ENCODE data around the gene CDKN2D.

CDKN2D gene

DNA sequence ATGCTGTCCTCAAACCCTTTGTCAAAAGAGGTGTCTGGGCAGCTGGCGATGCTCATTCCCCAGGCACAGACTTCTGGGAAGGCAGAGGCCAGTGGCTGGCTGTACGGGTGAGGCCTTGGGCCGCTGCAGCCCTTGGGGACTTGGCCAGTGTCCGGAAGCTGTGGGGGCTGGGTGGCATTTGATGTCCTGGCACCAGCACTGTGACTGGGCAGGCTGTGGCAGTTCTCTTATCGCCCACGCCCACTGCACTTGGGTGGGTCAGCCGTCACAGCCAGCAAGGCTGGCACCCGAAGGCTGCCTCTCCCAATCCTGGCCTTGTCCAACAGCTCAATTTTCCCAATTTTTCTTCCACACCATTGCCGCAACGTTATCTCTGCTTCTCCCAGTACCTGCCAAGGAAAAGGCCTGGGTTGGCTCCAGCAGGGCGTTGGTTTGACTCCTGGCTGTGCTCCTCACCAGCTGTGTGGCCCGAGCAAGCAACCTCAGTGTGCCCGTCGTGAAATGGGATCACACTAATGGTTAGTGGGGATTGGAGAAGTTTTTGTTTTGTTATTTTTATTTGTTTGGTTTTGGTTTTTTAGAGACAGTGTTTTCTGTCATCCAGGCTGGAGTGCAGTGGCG is 43.8 kb upstream of the CDKN2D start:
- no peak overlapping the region for H3K4me2 ChIP-seq (ENCODE audit: low read depth, low read length, poor library complexity, severe bottlenecking)
- H4K20me1 ChIP-seq (ENCODE audit: low read depth, low read length), result no peaks in the 10 kb centered on the region
- H3K27me3 ChIP-seq (ENCODE audit: low read length), result no peaks in the 10 kb centered on the region
- H3K9ac ChIP-seq (ENCODE audit: low read length), result no peak overlapping the region
- TF ChIP-seq, protein P1, sequence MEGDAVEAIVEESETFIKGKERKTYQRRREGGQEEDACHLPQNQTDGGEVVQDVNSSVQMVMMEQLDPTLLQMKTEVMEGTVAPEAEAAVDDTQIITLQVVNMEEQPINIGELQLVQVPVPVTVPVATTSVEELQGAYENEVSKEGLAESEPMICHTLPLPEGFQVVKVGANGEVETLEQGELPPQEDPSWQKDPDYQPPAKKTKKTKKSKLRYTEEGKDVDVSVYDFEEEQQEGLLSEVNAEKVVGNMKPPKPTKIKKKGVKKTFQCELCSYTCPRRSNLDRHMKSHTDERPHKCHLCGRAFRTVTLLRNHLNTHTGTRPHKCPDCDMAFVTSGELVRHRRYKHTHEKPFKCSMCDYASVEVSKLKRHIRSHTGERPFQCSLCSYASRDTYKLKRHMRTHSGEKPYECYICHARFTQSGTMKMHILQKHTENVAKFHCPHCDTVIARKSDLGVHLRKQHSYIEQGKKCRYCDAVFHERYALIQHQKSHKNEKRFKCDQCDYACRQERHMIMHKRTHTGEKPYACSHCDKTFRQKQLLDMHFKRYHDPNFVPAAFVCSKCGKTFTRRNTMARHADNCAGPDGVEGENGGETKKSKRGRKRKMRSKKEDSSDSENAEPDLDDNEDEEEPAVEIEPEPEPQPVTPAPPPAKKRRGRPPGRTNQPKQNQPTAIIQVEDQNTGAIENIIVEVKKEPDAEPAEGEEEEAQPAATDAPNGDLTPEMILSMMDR (IDR thresholded peaks at IDR 0.05; ENCODE audit: insufficient read depth, low read length, poor library complexity, severe bottlenecking), result no peak
- TF ChIP-seq EZH2phosphoT487 (conservative IDR thresholded peaks at IDR 0.05; ENCODE audit: low read length), result no peak
- no peaks in the 10 kb centered on the region for H3K9me2 ChIP-seq (replicated peaks; ENCODE audit: insufficient read depth, low read length)
- no peak overlapping the region for H3K4me3 ChIP-seq (ENCODE audit: insufficient read depth, low read length, poor library complexity, severe bottlenecking)
- H3K79me2 ChIP-seq (ENCODE audit: insufficient read depth, low read length), result peaks cover 15% of the 10 kb centered on the region
- no peaks in the 10 kb centered on the region for H3K9me3 ChIP-seq (ENCODE audit: insufficient read depth, low read length)
- no peak overlapping the region for H2AFZ ChIP-seq (ENCODE audit: low read depth, low read length, severe bottlenecking)
- H3K36me3 ChIP-seq (ENCODE audit: low read length), result no peaks in the 10 kb centered on the region
- no peak overlapping the region for H3K27ac ChIP-seq (ENCODE audit: low read depth, low read length)
- H3F3A ChIP-seq (ENCODE audit: insufficient read depth), result no peaks in the 10 kb centered on the region

GRCh38 chr19:10611907-10612306 is 43.1 kb upstream of the CDKN2D start:
- no peak overlapping the region for H2AFZ ChIP-seq (ENCODE audit: low read depth, low read length, severe bottlenecking)
- no peaks in the 10 kb centered on the region for H3K27me3 ChIP-seq (ENCODE audit: low read length)
- H3K4me2 ChIP-seq (ENCODE audit: low read depth, low read length, poor library complexity, severe bottlenecking), result no peak overlapping the region
- no peak overlapping the region for H3K4me3 ChIP-seq (ENCODE audit: insufficient read depth, low read length, poor library complexity, severe bottlenecking)
- no peaks in the 10 kb centered on the region for H4K20me1 ChIP-seq (ENCODE audit: low read depth, low read length)
- H3K9me3 ChIP-seq (ENCODE audit: insufficient read depth, low read length), result no peaks in the 10 kb centered on the region
- H3K9me2 ChIP-seq (replicated peaks; ENCODE audit: insufficient read depth, low read length), result no peaks in the 10 kb centered on the region
- no peaks in the 10 kb centered on the region for H3F3A ChIP-seq (ENCODE audit: insufficient read depth)
- TF ChIP-seq, protein P1 (IDR thresholded peaks at IDR 0.05; ENCODE audit: insufficient read depth, low read length, poor library complexity, severe bottlenecking), result no peak
- no peak for TF ChIP-seq EZH2phosphoT487 (conservative IDR thresholded peaks at IDR 0.05; ENCODE audit: low read length)
- H3K9ac ChIP-seq (ENCODE audit: low read length), result no peak overlapping the region
- no peak overlapping the region for H3K27ac ChIP-seq (ENCODE audit: low read depth, low read length)
- H3K36me3 ChIP-seq (ENCODE audit: low read length), result no peaks in the 10 kb centered on the region
- peaks cover 15% of the 10 kb centered on the region for H3K79me2 ChIP-seq (ENCODE audit: insufficient read depth, low read length)

GRCh38 chr19:10604460-10604980 is 35.7 kb upstream of the CDKN2D start:
- H3F3A ChIP-seq (ENCODE audit: insufficient read depth), result peaks cover 16% of the 10 kb centered on the region
- H2AFZ ChIP-seq (ENCODE audit: low read depth, low read length, severe bottlenecking), result no peak overlapping the region
- peaks cover 8% of the 10 kb centered on the region; the same call in 1 of the 2 replicates for H3K79me2 ChIP-seq (ENCODE audit: insufficient read depth, low read length)
- no peaks in the 10 kb centered on the region for H3K9me2 ChIP-seq (replicated peaks; ENCODE audit: insufficient read depth, low read length)
- H3K36me3 ChIP-seq (ENCODE audit: low read length), result no peaks in the 10 kb centered on the region
- H3K9me3 ChIP-seq (ENCODE audit: insufficient read depth, low read length), result no peaks in the 10 kb centered on the region
- H3K27ac ChIP-seq (ENCODE audit: low read depth, low read length), result peak overlapping the region; percentile 88
- no peak overlapping the region for H3K4me3 ChIP-seq (ENCODE audit: insufficient read depth, low read length, poor library complexity, severe bottlenecking)
- TF ChIP-seq, protein P1 (IDR thresholded peaks at IDR 0.05; ENCODE audit: insufficient read depth, low read length, poor library complexity, severe bottlenecking), result no peak
- TF ChIP-seq EZH2phosphoT487 (conservative IDR thresholded peaks at IDR 0.05; ENCODE audit: low read length), result no peak
- no peaks in the 10 kb centered on the region for H4K20me1 ChIP-seq (ENCODE audit: low read depth, low read length)
- peak overlapping the region; percentile 74 for H3K4me2 ChIP-seq (ENCODE audit: low read depth, low read length, poor library complexity, severe bottlenecking)
- H3K27me3 ChIP-seq (ENCODE audit: low read length), result no peaks in the 10 kb centered on the region
- H3K9ac ChIP-seq (ENCODE audit: low read length), result peak overlapping the region; percentile 82
